Natural killer cell (primary cell): ENCODE measurements around the gene P2RX2. TPM values are rescaled to one million over a fixed set of nuclear protein-coding genes. Genes with fewer than 3 reads are reported as not detected.

Experiments
- ATAC-seq, 3 donors: fragments of 150-1000 bp in 2 of 3; fragments of 200-7000 bp in 1 of 3; cut with Tn5 transposase; 1 replicate in 1 of 3; 2 replicates in 2 of 3; pipeline ENCODE4 v1.10.0; 2021; ENCODE audit warnings: mild to moderate bottlenecking in 2 of 3, moderate library complexity in 2 of 3
- DNase-seq, 2 donors: peaks; one replicate each; pipeline versions ENCODE4 v3.0.0 to v3.0.0-alpha.2; 2013 to 2021; ENCODE audit warnings: mixed read lengths in 1 of 2
- H3K27ac ChIP-seq: one replicate; pipeline ENCODE4 v1.5.1; 2013; ENCODE audit warnings: mild to moderate bottlenecking, low read length
- H3K27me3 ChIP-seq: one replicate; pipeline ENCODE4 v1.6.1; 2013; ENCODE audit warnings: low read length; ENCODE audit not compliant: control insufficient read depth, insufficient read depth
- H3K36me3 ChIP-seq: one replicate; pipeline ENCODE4 v1.6.1; 2013; ENCODE audit warnings: low read length; ENCODE audit not compliant: control insufficient read depth, insufficient read depth
- H3K4me1 ChIP-seq: one replicate; pipeline ENCODE4 v1.6.1; 2013; ENCODE audit warnings: low read length; ENCODE audit not compliant: control insufficient read depth, insufficient read depth
- H3K4me3 ChIP-seq: one replicate; pipeline ENCODE4 v1.5.1; 2013; ENCODE audit warnings: low read length
- H3K9me3 ChIP-seq: one replicate; pipeline ENCODE4 v1.6.1; 2013; ENCODE audit warnings: low read length; ENCODE audit not compliant: control insufficient read depth, insufficient read depth
- H3K27ac Mint-ChIP-seq, 2 donors: one replicate each; pipeline ENCODE4 v1.8.0; 2022; ENCODE audit warnings: mild to moderate bottlenecking in 2 of 2, mixed read lengths in 2 of 2, moderate library complexity in 1 of 2
- H3K27me3 Mint-ChIP-seq, 2 donors: one replicate each; pipeline ENCODE4 v1.8.0; 2022; ENCODE audit warnings: low read depth in 2 of 2, mixed read lengths in 2 of 2
- H3K36me3 Mint-ChIP-seq: one replicate; pipeline ENCODE4 v1.8.0; 2022; ENCODE audit warnings: mixed read lengths
- H3K4me1 Mint-ChIP-seq, 2 donors: one replicate each; pipeline ENCODE4 v1.8.0; 2022; ENCODE audit warnings: mixed read lengths in 2 of 2
- H3K4me3 Mint-ChIP-seq: one replicate; pipeline ENCODE4 v1.8.0; 2022; ENCODE audit warnings: mild to moderate bottlenecking, moderate library complexity, mixed read lengths
- H3K9me3 Mint-ChIP-seq, 2 donors: one replicate each; pipeline ENCODE4 v1.8.0; 2022; ENCODE audit warnings: mixed read lengths in 2 of 2
- CTCF ChIP-seq: fragments of 200-600 bp; IDR thresholded peaks from one replicate; pipeline ENCODE4 v1.8.0; 2022; ENCODE audit warnings: antibody characterized with exemption
- WGBS: methylation state at CpG from one replicate; pipeline ENCODE4 v1.1.7; 2013; ENCODE audit warnings: missing lambda C conversion rate; ENCODE audit not compliant: insufficient coverage; 5-methylcytosine and 5-hydroxymethylcytosine counted together
- intact Hi-C: fragments of 100-400 bp; cut with micrococcal nuclease; formaldehyde crosslinking; loops from one replicate; pipeline ENCODE4 v1.14.2; 2022
- total RNA-seq, 4 donors: library from RNA; stranded (reverse); fragments of 120-200 nt in 1 of 4; gene quantifications; one replicate each; pipeline versions ENCODE4 v1.2.3 to v1.2.4, GENCODE V29; 2013 to 2022

The P2RX2 gene
- total RNA-seq, 3 donors from 2014 or later (not counting 1 experiment from before 2014, with no cell fraction given), result not detected

DNA sequence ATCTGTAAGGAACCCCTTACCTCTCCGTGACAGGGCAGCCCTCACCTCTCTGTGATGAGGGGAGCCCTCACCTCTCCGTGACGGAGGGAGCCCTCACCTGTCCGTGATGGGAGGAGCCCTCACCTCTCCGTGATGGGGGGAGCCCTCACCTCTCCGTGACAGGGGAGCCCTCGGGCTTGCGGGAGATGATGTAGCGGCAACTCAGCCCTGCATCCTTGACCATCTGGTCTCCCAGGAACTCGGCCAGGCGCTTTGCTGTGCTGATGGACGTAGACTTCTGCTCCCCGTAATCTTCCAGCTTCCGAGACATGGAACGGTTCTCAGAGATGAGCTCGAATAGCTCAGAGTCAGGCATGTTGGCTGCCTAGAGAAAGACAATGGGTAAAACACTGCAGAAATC lies 40.6 kb downstream of the P2RX2 start:
- H3K9me3 ChIP-seq, result no peaks in the 10 kb centered on the region
- DNase-seq (no peak), ATAC-seq (no peak)
- Mint-ChIP-seq H3K27ac (no peak overlapping the region), H3K4me3 (no peak overlapping the region), H3K27me3 (no peaks in the 10 kb centered on the region), H3K4me1 (peaks cover 7 to 8% of the 10 kb centered on the region in 2 donors), H3K9me3 (no peaks in the 10 kb centered on the region), H3K36me3 (peaks cover 22% of the 10 kb centered on the region)
- no peaks in the 10 kb centered on the region for H3K27me3 ChIP-seq
- H3K4me3 ChIP-seq, result no peak overlapping the region
- 91% methylated on average over 16 of the region's 16 CpGs for WGBS
- peaks cover 50% of the 10 kb centered on the region for H3K36me3 ChIP-seq
- no peak for TF ChIP-seq CTCF
- intact Hi-C loops, result no loop called here
- H3K4me1 ChIP-seq, result peaks cover 5% of the 10 kb centered on the region
- H3K27ac ChIP-seq, result no peak overlapping the region

- H3K27ac Mint-ChIP-seq, result no peak overlapping the region
- WGBS, result 43% methylated on average over 5 of the region's 5 CpGs
Observed at GRCh38 chr12:132660052-132660451, 41.5 kb downstream of the P2RX2 start.

GRCh38 chr12:132660996-132661395 lies 42.4 kb downstream of the P2RX2 start:
- peaks cover 8 to 21% of the 10 kb centered on the region in 2 donors for H3K4me1 Mint-ChIP-seq
- intact Hi-C loops, result no loop called here
- H3K4me1 ChIP-seq, result peaks cover 5% of the 10 kb centered on the region
- no peaks in the 10 kb centered on the region for H3K9me3 ChIP-seq
- H3K27me3 Mint-ChIP-seq, result no peaks in the 10 kb centered on the region
- H3K27me3 ChIP-seq, result no peaks in the 10 kb centered on the region
- H3K27ac ChIP-seq, result no peak overlapping the region
- H3K9me3 Mint-ChIP-seq, result no peaks in the 10 kb centered on the region
- no peak overlapping the region for H3K4me3 Mint-ChIP-seq
- H3K36me3 Mint-ChIP-seq, result peaks cover 31% of the 10 kb centered on the region
- H3K4me3 ChIP-seq, result no peak overlapping the region
- TF ChIP-seq CTCF, result no peak
- WGBS, result 62% methylated on average over 11 of the region's 11 CpGs
- no peak overlapping the region for H3K27ac Mint-ChIP-seq
- DNase-seq (no peak), ATAC-seq (no peak)
- H3K36me3 ChIP-seq, result peaks cover 46% of the 10 kb centered on the region

More at GRCh38 chr12:132660052-132660451, 41.5 kb downstream of the P2RX2 start:
- Mint-ChIP-seq H3K4me3 (no peak overlapping the region), H3K36me3 (peaks cover 22% of the 10 kb centered on the region), H3K4me1 (peaks cover 8 to 14% of the 10 kb centered on the region in 2 donors), H3K27me3 (no peaks in the 10 kb centered on the region), H3K9me3 (no peaks in the 10 kb centered on the region)
- no peak for TF ChIP-seq CTCF
- Histone ChIP-seq H3K9me3 (no peaks in the 10 kb centered on the region), H3K27ac (no peak overlapping the region), H3K36me3 (peaks cover 43% of the 10 kb centered on the region), H3K27me3 (no peaks in the 10 kb centered on the region), H3K4me1 (peaks cover 5% of the 10 kb centered on the region), H3K4me3 (no peak overlapping the region)
- ATAC-seq, result no peak
- no peak for DNase-seq
- intact Hi-C loops, result no loop called here

- 69% methylated on average over 5 of the region's 5 CpGs for WGBS
- Histone ChIP-seq H3K9me3 (no peaks in the 10 kb centered on the region), H3K27ac (no peak overlapping the region), H3K27me3 (no peaks in the 10 kb centered on the region), H3K4me3 (no peak overlapping the region), H3K4me1 (peaks cover 5% of the 10 kb centered on the region), H3K36me3 (peaks cover 49% of the 10 kb centered on the region)
- peaks cover 34% of the 10 kb centered on the region for H3K36me3 Mint-ChIP-seq
- intact Hi-C loops, result no loop called here
- no peaks in the 10 kb centered on the region for H3K27me3 Mint-ChIP-seq
- ATAC-seq, result no peak
- no peak overlapping the region for H3K4me3 Mint-ChIP-seq
- H3K27ac Mint-ChIP-seq, result peak overlapping the region in 1 of 2 donors; percentile 63
- DNase-seq, result no peak
- TF ChIP-seq CTCF, result no peak
- peaks cover 8 to 21% of the 10 kb centered on the region in 2 donors for H3K4me1 Mint-ChIP-seq
- H3K9me3 Mint-ChIP-seq, result no peaks in the 10 kb centered on the region
Observed at GRCh38 chr12:132661972-132662371, 43.4 kb downstream of the P2RX2 start.
